GM12878 (cell line): Measurements from ENCODE around the gene SEMA6C. TPM values are rescaled to one million over a fixed set of nuclear protein-coding genes. Genes with fewer than 3 reads are reported as not detected.

Experiments
- ATAC-seq: fragments of 200-7000 bp; cut with Tn5 transposase; 3 replicates; pipeline ENCODE4 v1.9.1; 2020; ENCODE audit warnings: mild to moderate bottlenecking, moderate library complexity
- BruUV-seq: library from RNA; stranded (reverse); fragments of 400-500 nt; replicated peaks from 2 replicates; lab custom pipeline; 2021; lab: Mats Ljungman, UMichigan
- CTCF ChIA-PET: fragments of 300-600 bp; sonication (Branson Sonifier 250); formaldehyde crosslinking; extraction: SDS; loops from one replicate; lab custom pipeline; 2021; ENCODE audit warnings: inconsistent platforms; lab: Yijun Ruan, JAX
- POLR2A ChIA-PET: fragments of 350-600 bp; formaldehyde crosslinking; extraction: SDS; loops from one replicate; lab custom pipeline; 2021; ENCODE audit warnings: inconsistent platforms; lab: Charles Lee
- RAD21 ChIA-PET: fragments of 300-600 bp; sonication (Branson Sonifier 250); formaldehyde crosslinking; loops from one replicate; lab custom pipeline; 2023; ENCODE audit warnings: antibody characterized with exemption; ENCODE audit not compliant: unreplicated experiment; lab: Charles Lee
- SMC1A ChIA-PET: fragments of 300-600 bp; sonication (Branson Sonifier 250); formaldehyde crosslinking; loops from one replicate; lab custom pipeline; 2023; ENCODE audit not compliant: unreplicated experiment, uncharacterized antibody; lab: Charles Lee
- DNase-seq: peaks from one replicate; pipeline ENCODE4 v3.0.0-alpha.2; 2011; ENCODE audit warnings: low read depth, low spot score
- FAIRE-seq: peaks from 3 replicates; lab custom pipeline; 2011; peaks lifted over from hg19 to GRCh38; lab: Jason Lieb, UNC
- H2AFZ ChIP-seq: 2 replicates; pipeline ENCODE4 v1.6.0; 2011; ENCODE audit warnings: low read depth, low read length, control low read depth; ENCODE audit not compliant: control insufficient read depth
- H3K27ac ChIP-seq: 2 replicates; pipeline ENCODE4 v1.5.1; 2011; ENCODE audit warnings: control low read depth; ENCODE audit not compliant: control insufficient read depth, insufficient read depth
- H3K27me3 ChIP-seq, 2 experiments: replicated peaks in 1 of 2; 2 replicates each; pipeline versions ENCODE4 v1.6.0 to v1.6.1; 2011; ENCODE audit warnings: low read length in 1 of 2; ENCODE audit not compliant: control insufficient read depth in 2 of 2, insufficient read depth in 2 of 2
- H3K36me3 ChIP-seq, 2 experiments: 2 replicates each; pipeline ENCODE4 v1.5.1; 2011; ENCODE audit warnings: low read length in 1 of 2; ENCODE audit not compliant: control insufficient read depth in 2 of 2, insufficient read depth in 2 of 2
- H3K4me1 ChIP-seq: 2 replicates; pipeline ENCODE4 v1.6.1; 2011; ENCODE audit warnings: mild to moderate bottlenecking, low read length, moderate library complexity, mixed read lengths; ENCODE audit not compliant: control insufficient read depth, insufficient read depth
- H3K4me2 ChIP-seq: 2 replicates; pipeline ENCODE4 v1.6.0; 2011; ENCODE audit warnings: control low read depth; ENCODE audit not compliant: control insufficient read depth, insufficient read depth
- H3K4me3 ChIP-seq: fragments of 200-600 bp; sonication (generic); 2 replicates; pipeline ENCODE4 v1.5.1; 2016
- H3K79me2 ChIP-seq: 2 replicates; pipeline ENCODE4 v1.6.0; 2011; ENCODE audit warnings: low read length; ENCODE audit not compliant: control insufficient read depth, insufficient read depth
- H3K9ac ChIP-seq: 2 replicates; pipeline ENCODE4 v1.8.0; 2011; ENCODE audit warnings: low read length, control low read depth, mixed read lengths; ENCODE audit not compliant: control insufficient read depth, insufficient read depth
- H3K9me3 ChIP-seq: replicated peaks from 3 replicates; pipeline ENCODE4 v1.5.1; 2011; ENCODE audit warnings: mild to moderate bottlenecking, low read length; ENCODE audit not compliant: control insufficient read depth, insufficient read depth
- H4K20me1 ChIP-seq: 2 replicates; pipeline ENCODE4 v1.6.0; 2011; ENCODE audit not compliant: control insufficient read depth, insufficient read depth
- GATAD2B ChIP-seq: fragments of 450-650 bp; conservative IDR thresholded peaks from 2 replicates; pipeline ENCODE4 v1.6.1; 2017; ENCODE audit warnings: low read depth, mild to moderate bottlenecking, moderate library complexity
- TBL1XR1 ChIP-seq: IDR thresholded peaks from 2 replicates; pipeline ENCODE4 v1.6.1; 2012; ENCODE audit warnings: low read depth, low read length, improper control_type of control experiment
- WGBS: methylation state at CpG from one replicate; pipeline ENCODE4 v1.1.6; 2016; ENCODE audit warnings: low lambda C conversion rate; ENCODE audit not compliant: insufficient replicate concordance, insufficient coverage; ENCODE audit errors: missing lambda C conversion rate; 5-methylcytosine and 5-hydroxymethylcytosine counted together
- in situ Hi-C: fragments of 300-500 bp; cut with MboI; formaldehyde crosslinking; loops from 9 replicates; pipeline ENCODE4 v1.14.3; 2018; ENCODE audit warnings: mixed read lengths
- intact Hi-C: fragments of 100-400 bp; cut with micrococcal nuclease; formaldehyde crosslinking; loops from one replicate; pipeline ENCODE4 v1.14.2; 2022; ENCODE audit not compliant: unreplicated experiment
- polyA plus RNA-seq, 11 experiments: library from polyadenylated mRNA; depleted of rRNA in 4 of 11; unstranded in 6 of 11; stranded (reverse) in 5 of 11; fragments of >200 nt; fragmentation: Nextera tagmentation in 4 of 11; fragmentation: Illumina TruSeq in 1 of 11; extraction: Ambion mirVana in 4 of 11; extraction: Trizol in 1 of 11; gene quantifications; 1 replicate in 1 of 11; 2 replicates in 10 of 11; pipeline versions ENCODE4 v1.2.1 to v1.2.3, GENCODE V29; 2011 to 2016; ENCODE audit warnings: inconsistent platforms in 2 of 11, missing spikeins in 2 of 11, low read depth in 1 of 11
- total RNA-seq, 4 experiments: library from RNA; depleted of rRNA in 3 of 4; stranded (reverse); fragments of >200 nt in 3 of 4; fragmentation: Illumina TruSeq in 1 of 4; extraction: Trizol in 1 of 4; gene quantifications; 2 replicates each; pipeline versions ENCODE4 v1.2.1 to v1.2.3, GENCODE V29; 2013 to 2021
- TF ChIP-seq, protein P1 (sequence below): fragments of 450-650 bp; formaldehyde crosslinking; IDR thresholded peaks from 2 replicates; pipeline ENCODE4 v1.5.0; 2022; ENCODE audit warnings: mild to moderate bottlenecking, missing genetic modification characterization
- TF ChIP-seq, protein P2 (sequence below): fragments of 450-650 bp; IDR thresholded peaks from 2 replicates; pipeline ENCODE4 v1.6.1; 2017; ENCODE audit warnings: antibody characterized with exemption, mild to moderate bottlenecking, moderate library complexity
- TF ChIP-seq, protein P3 (sequence below): IDR thresholded peaks from 2 replicates; pipeline ENCODE4 v1.6.1; 2012; ENCODE audit warnings: mild to moderate bottlenecking, low read depth, low read length

The SEMA6C gene
- total and polyA plus RNA-seq, 10 of the 15 experiments (the other 5 are each of a cell fraction or from before 2014, with no cell fraction given), result 0.13 to 2.2 (median 0.29) TPM; not detected in 1

DNA sequence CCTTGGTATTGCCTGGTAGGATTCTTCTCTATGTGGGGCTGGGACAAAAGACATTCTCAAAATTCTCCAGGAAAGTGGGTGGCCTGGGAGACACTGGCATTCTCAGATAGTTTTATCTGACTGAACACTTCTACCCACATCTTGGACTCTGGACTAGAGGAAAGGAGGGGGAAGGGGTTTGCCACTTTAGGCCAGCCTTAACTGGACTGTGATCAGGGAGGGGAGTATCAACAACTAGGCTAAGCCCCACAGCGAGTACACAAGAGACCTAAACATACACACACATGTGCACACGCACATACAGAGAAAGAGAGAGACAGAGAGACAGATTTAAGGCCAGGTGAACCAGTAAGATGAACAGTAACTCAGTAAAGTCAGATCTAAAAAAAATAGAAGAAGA is 1.2 kb upstream of the SEMA6C start:
- intact Hi-C loops (no loop called here), in situ Hi-C loops (no loop called here)
- RAD21 ChIA-PET, result interaction anchor here (1.4 kb wide), 2 partner anchors 9 to 104 kb away, joined by 4 to 8 read pairs; partner anchors contain the start of gene TNFAIP8L2
- no peak overlapping the region for H3K9ac ChIP-seq
- no peak overlapping the region for H3K4me3 ChIP-seq
- CTCF ChIA-PET, result interaction anchor here (1.6 to 1.8 kb wide), 2 partner anchors 9 to 48 kb away, joined by 6 to 10 read pairs; partner anchors contain the start of gene TNFAIP8L2
- WGBS, result 47% methylated on average over 2 of the region's 2 CpGs
- peaks cover 0 to 8% of the 10 kb centered on the region in 2 experiments for H3K27me3 ChIP-seq
- no peak for DNase-seq
- H2AFZ ChIP-seq, result no peak overlapping the region
- no peaks in the 10 kb centered on the region for H3K9me3 ChIP-seq
- no peak overlapping the region for H3K27ac ChIP-seq
- H3K36me3 ChIP-seq, result no peaks in the 10 kb centered on the region
- no peak overlapping the region for H3K4me2 ChIP-seq
- TF ChIP-seq, protein P1, sequence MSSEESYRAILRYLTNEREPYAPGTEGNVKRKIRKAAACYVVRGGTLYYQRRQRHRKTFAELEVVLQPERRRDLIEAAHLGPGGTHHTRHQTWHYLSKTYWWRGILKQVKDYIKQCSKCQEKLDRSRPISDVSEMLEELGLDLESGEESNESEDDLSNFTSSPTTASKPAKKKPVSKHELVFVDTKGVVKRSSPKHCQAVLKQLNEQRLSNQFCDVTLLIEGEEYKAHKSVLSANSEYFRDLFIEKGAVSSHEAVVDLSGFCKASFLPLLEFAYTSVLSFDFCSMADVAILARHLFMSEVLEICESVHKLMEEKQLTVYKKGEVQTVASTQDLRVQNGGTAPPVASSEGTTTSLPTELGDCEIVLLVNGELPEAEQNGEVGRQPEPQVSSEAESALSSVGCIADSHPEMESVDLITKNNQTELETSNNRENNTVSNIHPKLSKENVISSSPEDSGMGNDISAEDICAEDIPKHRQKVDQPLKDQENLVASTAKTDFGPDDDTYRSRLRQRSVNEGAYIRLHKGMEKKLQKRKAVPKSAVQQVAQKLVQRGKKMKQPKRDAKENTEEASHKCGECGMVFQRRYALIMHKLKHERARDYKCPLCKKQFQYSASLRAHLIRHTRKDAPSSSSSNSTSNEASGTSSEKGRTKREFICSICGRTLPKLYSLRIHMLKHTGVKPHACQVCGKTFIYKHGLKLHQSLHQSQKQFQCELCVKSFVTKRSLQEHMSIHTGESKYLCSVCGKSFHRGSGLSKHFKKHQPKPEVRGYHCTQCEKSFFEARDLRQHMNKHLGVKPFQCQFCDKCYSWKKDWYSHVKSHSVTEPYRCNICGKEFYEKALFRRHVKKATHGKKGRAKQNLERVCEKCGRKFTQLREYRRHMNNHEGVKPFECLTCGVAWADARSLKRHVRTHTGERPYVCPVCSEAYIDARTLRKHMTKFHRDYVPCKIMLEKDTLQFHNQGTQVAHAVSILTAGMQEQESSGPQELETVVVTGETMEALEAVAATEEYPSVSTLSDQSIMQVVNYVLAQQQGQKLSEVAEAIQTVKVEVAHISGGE (CRISPR knock-in tag), result no peak
- SMC1A ChIA-PET, result interaction anchor here (1.4 to 2.2 kb wide), 2 partner anchors 11 to 123 kb away, joined by 4 to 5 read pairs; no protein-coding TSS in a partner anchor
- no TSS peak for BruUV-seq
- H4K20me1 ChIP-seq, result no peaks in the 10 kb centered on the region; the same call in 1 of the 2 replicates
- no peaks in the 10 kb centered on the region for H3K79me2 ChIP-seq
- no peaks in the 10 kb centered on the region; the same call in 1 of the 2 replicates for H3K4me1 ChIP-seq
- POLR2A ChIA-PET, result no interaction called here
- no peak for FAIRE-seq
- ATAC-seq, result no peak

DNA sequence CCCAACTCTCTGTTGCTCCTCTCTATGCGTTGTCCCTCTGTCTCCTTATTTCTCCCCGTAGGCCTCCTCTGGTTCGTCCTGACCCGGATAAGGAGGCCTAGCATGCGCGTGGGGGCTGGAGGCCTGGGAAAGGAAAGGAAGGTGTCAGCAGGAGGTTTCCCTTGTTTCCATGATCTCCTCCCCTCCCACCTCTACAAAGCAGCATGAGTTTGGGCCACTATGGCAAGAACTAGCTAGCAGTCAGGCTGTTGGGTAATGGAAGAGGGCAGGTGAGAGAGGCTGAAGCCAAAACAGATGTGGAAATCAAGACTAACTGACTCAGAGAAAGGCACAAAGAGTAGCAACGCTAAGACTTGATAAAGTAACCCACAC is 687 bp upstream of the SEMA6C start:
- intact Hi-C loops (no loop called here), in situ Hi-C loops (no loop called here)
- peak overlapping the region; percentile 83 for H3K4me3 ChIP-seq
- POLR2A ChIA-PET, result no interaction called here
- H3K36me3 ChIP-seq, result no peaks in the 10 kb centered on the region
- CTCF ChIA-PET, result interaction anchor here (0.6 to 1.2 kb wide), 2 partner anchors 8 to 48 kb away, joined by 3 to 5 read pairs; no protein-coding TSS in a partner anchor
- H3K9me3 ChIP-seq, result no peaks in the 10 kb centered on the region
- H2AFZ ChIP-seq, result peak overlapping the region; percentile 94
- H4K20me1 ChIP-seq, result no peaks in the 10 kb centered on the region; the same call in 1 of the 2 replicates
- ATAC-seq (no peak), FAIRE-seq (no peak), DNase-seq (no peak)
- RAD21 ChIA-PET, result interaction anchor here (1.4 kb wide), 1 partner anchor 10 kb away, joined by 8 read pairs; the partner anchor contains the start of gene TNFAIP8L2
- peak overlapping the region; percentile 99 for H3K4me2 ChIP-seq
- H3K79me2 ChIP-seq, result no peaks in the 10 kb centered on the region
- H3K9ac ChIP-seq, result no peak overlapping the region
- H3K4me1 ChIP-seq, result no peaks in the 10 kb centered on the region; the same call in 1 of the 2 replicates
- no peak overlapping the region for H3K27ac ChIP-seq
- SMC1A ChIA-PET, result no interaction called here
- no TSS peak for BruUV-seq
- peaks cover 0 to 8% of the 10 kb centered on the region in 2 experiments for H3K27me3 ChIP-seq
- WGBS, result 20% methylated on average over 7 of the region's 7 CpGs
- no peak for TF ChIP-seq TBL1XR1
- TF ChIP-seq, protein P2, sequence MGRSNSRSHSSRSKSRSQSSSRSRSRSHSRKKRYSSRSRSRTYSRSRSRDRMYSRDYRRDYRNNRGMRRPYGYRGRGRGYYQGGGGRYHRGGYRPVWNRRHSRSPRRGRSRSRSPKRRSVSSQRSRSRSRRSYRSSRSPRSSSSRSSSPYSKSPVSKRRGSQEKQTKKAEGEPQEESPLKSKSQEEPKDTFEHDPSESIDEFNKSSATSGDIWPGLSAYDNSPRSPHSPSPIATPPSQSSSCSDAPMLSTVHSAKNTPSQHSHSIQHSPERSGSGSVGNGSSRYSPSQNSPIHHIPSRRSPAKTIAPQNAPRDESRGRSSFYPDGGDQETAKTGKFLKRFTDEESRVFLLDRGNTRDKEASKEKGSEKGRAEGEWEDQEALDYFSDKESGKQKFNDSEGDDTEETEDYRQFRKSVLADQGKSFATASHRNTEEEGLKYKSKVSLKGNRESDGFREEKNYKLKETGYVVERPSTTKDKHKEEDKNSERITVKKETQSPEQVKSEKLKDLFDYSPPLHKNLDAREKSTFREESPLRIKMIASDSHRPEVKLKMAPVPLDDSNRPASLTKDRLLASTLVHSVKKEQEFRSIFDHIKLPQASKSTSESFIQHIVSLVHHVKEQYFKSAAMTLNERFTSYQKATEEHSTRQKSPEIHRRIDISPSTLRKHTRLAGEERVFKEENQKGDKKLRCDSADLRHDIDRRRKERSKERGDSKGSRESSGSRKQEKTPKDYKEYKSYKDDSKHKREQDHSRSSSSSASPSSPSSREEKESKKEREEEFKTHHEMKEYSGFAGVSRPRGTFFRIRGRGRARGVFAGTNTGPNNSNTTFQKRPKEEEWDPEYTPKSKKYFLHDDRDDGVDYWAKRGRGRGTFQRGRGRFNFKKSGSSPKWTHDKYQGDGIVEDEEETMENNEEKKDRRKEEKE, result no peak
- no peak for TF ChIP-seq GATAD2B
- TF ChIP-seq, protein P3, sequence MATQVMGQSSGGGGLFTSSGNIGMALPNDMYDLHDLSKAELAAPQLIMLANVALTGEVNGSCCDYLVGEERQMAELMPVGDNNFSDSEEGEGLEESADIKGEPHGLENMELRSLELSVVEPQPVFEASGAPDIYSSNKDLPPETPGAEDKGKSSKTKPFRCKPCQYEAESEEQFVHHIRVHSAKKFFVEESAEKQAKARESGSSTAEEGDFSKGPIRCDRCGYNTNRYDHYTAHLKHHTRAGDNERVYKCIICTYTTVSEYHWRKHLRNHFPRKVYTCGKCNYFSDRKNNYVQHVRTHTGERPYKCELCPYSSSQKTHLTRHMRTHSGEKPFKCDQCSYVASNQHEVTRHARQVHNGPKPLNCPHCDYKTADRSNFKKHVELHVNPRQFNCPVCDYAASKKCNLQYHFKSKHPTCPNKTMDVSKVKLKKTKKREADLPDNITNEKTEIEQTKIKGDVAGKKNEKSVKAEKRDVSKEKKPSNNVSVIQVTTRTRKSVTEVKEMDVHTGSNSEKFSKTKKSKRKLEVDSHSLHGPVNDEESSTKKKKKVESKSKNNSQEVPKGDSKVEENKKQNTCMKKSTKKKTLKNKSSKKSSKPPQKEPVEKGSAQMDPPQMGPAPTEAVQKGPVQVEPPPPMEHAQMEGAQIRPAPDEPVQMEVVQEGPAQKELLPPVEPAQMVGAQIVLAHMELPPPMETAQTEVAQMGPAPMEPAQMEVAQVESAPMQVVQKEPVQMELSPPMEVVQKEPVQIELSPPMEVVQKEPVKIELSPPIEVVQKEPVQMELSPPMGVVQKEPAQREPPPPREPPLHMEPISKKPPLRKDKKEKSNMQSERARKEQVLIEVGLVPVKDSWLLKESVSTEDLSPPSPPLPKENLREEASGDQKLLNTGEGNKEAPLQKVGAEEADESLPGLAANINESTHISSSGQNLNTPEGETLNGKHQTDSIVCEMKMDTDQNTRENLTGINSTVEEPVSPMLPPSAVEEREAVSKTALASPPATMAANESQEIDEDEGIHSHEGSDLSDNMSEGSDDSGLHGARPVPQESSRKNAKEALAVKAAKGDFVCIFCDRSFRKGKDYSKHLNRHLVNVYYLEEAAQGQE, result no peak
